Stimulated activated CD8-positive, alpha-beta memory T cell treated with anti-CD3 and anti-CD28 coated beads, Interleukin-15, amount 100 ng/mL, for 48 hours (primary cell): ENCODE measurements around the gene RSPH1.

Experiments
- DNase-seq, 2 donors: peaks; one replicate each; pipeline ENCODE4 v3.0.0-alpha.2; 2020; ENCODE audit warnings: low read depth in 2 of 2

The RSPH1 gene

GRCh38 chr21:42448686-42449085 is 47.3 kb downstream of the RSPH1 start:
- DNase-seq, result no peak

- no peak for DNase-seq
Measured at GRCh38 chr21:42447732-42448131, 48.3 kb downstream of the RSPH1 start.

- DNase-seq, result no peak
Measured at GRCh38 chr21:42447182-42447581, 48.8 kb downstream of the RSPH1 start.

- no peak for DNase-seq
Measured at GRCh38 chr21:42446531-42446930, 49.5 kb downstream of the RSPH1 start.

GRCh38 chr21:42445311-42445710 is 50.7 kb downstream of the RSPH1 start:
- no peak for DNase-seq

GRCh38 chr21:42444745-42445059 is 51.3 kb downstream of the RSPH1 start:
- DNase-seq, result no peak

GRCh38 chr21:42443876-42444744 is 51.9 kb downstream of the RSPH1 start:
- no peak for DNase-seq

GRCh38 chr21:42443181-42443785 is 52.7 kb downstream of the RSPH1 start:
- no peak for DNase-seq

GRCh38 chr21:42441963-42442362 is 54.1 kb downstream of the RSPH1 start:
- DNase-seq, result no peak

- DNase-seq, result peak in 1 of 2 donors; percentile 63
Measured at GRCh38 chr21:42440187-42440792, 55.7 kb downstream of the RSPH1 start.

- DNase-seq, result peak in 1 of 2 donors; percentile 65
Measured at GRCh38 chr21:42439284-42440186, 56.5 kb downstream of the RSPH1 start.

- DNase-seq, result no peak
Measured at GRCh38 chr21:42438316-42439205, 57.5 kb downstream of the RSPH1 start.

GRCh38 chr21:42437786-42438185 is 58.2 kb downstream of the RSPH1 start:
- DNase-seq, result no peak

GRCh38 chr21:42436914-42437313 is 59.1 kb downstream of the RSPH1 start:
- no peak for DNase-seq

GRCh38 chr21:42435833-42436232 is 60.2 kb downstream of the RSPH1 start:
- DNase-seq, result no peak

GRCh38 chr21:42435401-42435800 is 60.6 kb downstream of the RSPH1 start:
- no peak for DNase-seq

- no peak for DNase-seq
Measured at GRCh38 chr21:42434884-42435283, 61.1 kb downstream of the RSPH1 start.

- no peak for DNase-seq
Measured at GRCh38 chr21:42433946-42434551, 62.0 kb downstream of the RSPH1 start.

GRCh38 chr21:42432695-42433094 is 63.3 kb downstream of the RSPH1 start:
- no peak for DNase-seq

- no peak for DNase-seq
Measured at GRCh38 chr21:42431196-42431595, 64.8 kb downstream of the RSPH1 start.

GRCh38 chr21:42430521-42430920 is 65.5 kb downstream of the RSPH1 start:
- no peak for DNase-seq
